Adipocyte (in vitro differentiated cells): ENCODE data around the gene ST3GAL5.
"Not testable (repeated sequence)": the region's sequence is repeated elsewhere in the genome, so short reads cannot be mapped to it uniquely, and the experiment has no call there.

ENCODE experiments used
- DNase-seq: peaks from one replicate; pipeline ENCODE4 v3.0.0-alpha.2; 2015; ENCODE audit warnings: low read depth
- H3K27me3 ChIP-seq: replicated peaks from 2 replicates; pipeline ENCODE4 v1.7.0; 2013; ENCODE audit warnings: mild to moderate bottlenecking, low read length, moderate library complexity; ENCODE audit not compliant: control insufficient read depth, insufficient read depth
- H3K36me3 ChIP-seq: 2 replicates; pipeline ENCODE4 v1.7.0; 2013; ENCODE audit warnings: low read length, mild to moderate bottlenecking, moderate library complexity; ENCODE audit not compliant: control insufficient read depth, insufficient read depth, severe bottlenecking
- H3K4me1 ChIP-seq: 2 replicates; pipeline ENCODE4 v1.7.0; 2013; ENCODE audit warnings: mild to moderate bottlenecking, low read length, moderate library complexity; ENCODE audit not compliant: control insufficient read depth, insufficient read depth
- H3K4me3 ChIP-seq: 2 replicates; pipeline ENCODE4 v1.7.0; 2013; ENCODE audit warnings: mild to moderate bottlenecking, low read length, moderate library complexity
- H3K9ac ChIP-seq: 2 replicates; pipeline ENCODE4 v1.7.0; 2013; ENCODE audit warnings: mild to moderate bottlenecking, low read length, moderate library complexity
- H3K9me3 ChIP-seq: 2 replicates; pipeline ENCODE4 v1.7.0; 2013; ENCODE audit warnings: mild to moderate bottlenecking, low read length, moderate library complexity; ENCODE audit not compliant: control insufficient read depth

Gene ST3GAL5

GRCh38 chr2:85902496-85902895 is 13.7 kb upstream of the ST3GAL5 start:
- Histone ChIP-seq H3K9ac (no peak overlapping the region), H3K4me1 (peaks cover 25% of the 10 kb centered on the region), H3K27me3 (no peaks in the 10 kb centered on the region), H3K9me3 (no peaks in the 10 kb centered on the region), H3K36me3 (no peaks in the 10 kb centered on the region), H3K4me3 (no peak overlapping the region)
- no peak for DNase-seq

GRCh38 chr2:85901155-85901554 is 12.4 kb upstream of the ST3GAL5 start:
- H3K4me1 ChIP-seq = peaks cover 20% of the 10 kb centered on the region
- no peak overlapping the region for H3K9ac ChIP-seq
- no peaks in the 10 kb centered on the region for H3K36me3 ChIP-seq
- no peaks in the 10 kb centered on the region for H3K9me3 ChIP-seq
- H3K4me3 ChIP-seq = no peak overlapping the region
- no peaks in the 10 kb centered on the region for H3K27me3 ChIP-seq
- DNase-seq = no peak

GRCh38 chr2:85900366-85900765 is 11.6 kb upstream of the ST3GAL5 start:
- peaks cover 14% of the 10 kb centered on the region for H3K4me1 ChIP-seq
- no peaks in the 10 kb centered on the region for H3K9me3 ChIP-seq
- H3K4me3 ChIP-seq = no peak overlapping the region
- DNase-seq = no peak
- H3K36me3 ChIP-seq = no peaks in the 10 kb centered on the region
- no peak overlapping the region for H3K9ac ChIP-seq
- no peaks in the 10 kb centered on the region for H3K27me3 ChIP-seq

- no peaks in the 10 kb centered on the region for H3K36me3 ChIP-seq
- H3K4me1 ChIP-seq = peaks cover 9% of the 10 kb centered on the region
- H3K4me3 ChIP-seq = no peak overlapping the region
- H3K9me3 ChIP-seq = no peaks in the 10 kb centered on the region
- no peak for DNase-seq
- H3K27me3 ChIP-seq = no peaks in the 10 kb centered on the region
- no peak overlapping the region for H3K9ac ChIP-seq
Measured at GRCh38 chr2:85899849-85900248, 11.1 kb upstream of the ST3GAL5 start.

GRCh38 chr2:85899284-85899683 is 10.5 kb upstream of the ST3GAL5 start:
- Histone ChIP-seq H3K9me3 (no peaks in the 10 kb centered on the region), H3K27me3 (no peaks in the 10 kb centered on the region), H3K4me1 (peaks cover 7% of the 10 kb centered on the region), H3K4me3 (no peak overlapping the region), H3K9ac (no peak overlapping the region), H3K36me3 (no peaks in the 10 kb centered on the region)
- no peak for DNase-seq

GRCh38 chr2:85898881-85899280 is 10.1 kb upstream of the ST3GAL5 start:
- H3K36me3 ChIP-seq = no peaks in the 10 kb centered on the region
- peaks cover 11% of the 10 kb centered on the region for H3K4me1 ChIP-seq
- H3K9ac ChIP-seq = no peak overlapping the region
- no peak overlapping the region for H3K4me3 ChIP-seq
- no peaks in the 10 kb centered on the region for H3K9me3 ChIP-seq
- no peaks in the 10 kb centered on the region for H3K27me3 ChIP-seq
- no peak for DNase-seq

GRCh38 chr2:85894554-85895278 is 5.9 kb upstream of the ST3GAL5 start:
- not testable (repeated sequence) for H3K9ac ChIP-seq, H3K27me3 ChIP-seq, H3K9me3 ChIP-seq, H3K4me3 ChIP-seq, DNase-seq, H3K36me3 ChIP-seq
- peaks cover 29% of the 10 kb centered on the region for H3K4me1 ChIP-seq

GRCh38 chr2:85893428-85894258 is 4.9 kb upstream of the ST3GAL5 start:
- no peak overlapping the region for H3K4me3 ChIP-seq
- peak; percentile 71 for DNase-seq
- no peaks in the 10 kb centered on the region for H3K9me3 ChIP-seq
- no peaks in the 10 kb centered on the region for H3K36me3 ChIP-seq
- peaks cover 31% of the 10 kb centered on the region for H3K4me1 ChIP-seq
- H3K27me3 ChIP-seq = no peaks in the 10 kb centered on the region
- H3K9ac ChIP-seq = no peak overlapping the region

GRCh38 chr2:85892216-85892944 is 3.6 kb upstream of the ST3GAL5 start:
- H3K4me1 ChIP-seq = peaks cover 40% of the 10 kb centered on the region
- H3K4me3 ChIP-seq = no peak overlapping the region
- no peaks in the 10 kb centered on the region for H3K36me3 ChIP-seq
- H3K9ac ChIP-seq = no peak overlapping the region
- no peak for DNase-seq
- H3K9me3 ChIP-seq = no peaks in the 10 kb centered on the region
- no peaks in the 10 kb centered on the region for H3K27me3 ChIP-seq

- no peaks in the 10 kb centered on the region for H3K27me3 ChIP-seq
- H3K9ac ChIP-seq = peak overlapping the region; percentile 91
- no peaks in the 10 kb centered on the region for H3K9me3 ChIP-seq
- H3K36me3 ChIP-seq = no peaks in the 10 kb centered on the region
- no peak for DNase-seq
- peak overlapping the region; percentile 88 for H3K4me3 ChIP-seq
- H3K4me1 ChIP-seq = peaks cover 57% of the 10 kb centered on the region
Measured at GRCh38 chr2:85890522-85891176, 1.9 kb upstream of the ST3GAL5 start.
